Endothelial cell of umbilical vein (primary cell): Measurements from ENCODE around the gene SPA17. TPM values are rescaled to one million over a fixed set of nuclear protein-coding genes. Genes with fewer than 3 reads are reported as not detected.

Experiments
- BruUV-seq: library from RNA; stranded (reverse); fragments of 400-500 nt; replicated peaks from 2 replicates; lab custom pipeline; 2021; lab: Mats Ljungman, UMichigan
- CTCF ChIA-PET: fragments of 300-600, 350-600 bp; sonication (Branson Sonifier 250); formaldehyde crosslinking; loops from one replicate; lab custom pipeline; 2021; ENCODE audit warnings: antibody characterized with exemption, inconsistent platforms; lab: Charles Lee
- POLR2A ChIA-PET: fragments of 300-600, 350-600 bp; sonication (Branson Sonifier 250); formaldehyde crosslinking; loops from one replicate; lab custom pipeline; 2021; ENCODE audit warnings: antibody characterized with exemption, inconsistent platforms; lab: Charles Lee
- DNase-seq: peaks from one replicate; pipeline ENCODE4 v3.0.0-alpha.2; 2011; ENCODE audit warnings: low read depth, low spot score
- FAIRE-seq: peaks from 2 replicates; lab custom pipeline; 2011; peaks lifted over from hg19 to GRCh38; lab: Jason Lieb, UNC
- H2AFZ ChIP-seq: 2 replicates; pipeline ENCODE4 v1.6.0; 2012; ENCODE audit warnings: low read depth, low read length, control low read depth, inconsistent platforms
- H3K27ac ChIP-seq: 2 replicates; pipeline ENCODE4 v1.5.1; 2011; ENCODE audit warnings: low read depth, mild to moderate bottlenecking, control low read depth, low read length, moderate library complexity; ENCODE audit not compliant: insufficient read depth
- H3K27me3 ChIP-seq, 2 experiments: 2 replicates each; pipeline versions ENCODE4 v1.6.0 to v1.6.1; 2011; ENCODE audit warnings: low read length in 2 of 2, mixed read lengths in 1 of 2; ENCODE audit not compliant: control insufficient read depth in 2 of 2, insufficient read depth in 2 of 2
- H3K36me3 ChIP-seq, 2 experiments: 2 replicates in 1 of 2; 3 replicates in 1 of 2; pipeline ENCODE4 v1.5.1; 2011; ENCODE audit warnings: low read length in 2 of 2, mild to moderate bottlenecking in 1 of 2, moderate library complexity in 1 of 2; ENCODE audit not compliant: control insufficient read depth in 2 of 2, insufficient read depth in 2 of 2; ENCODE audit errors: extremely low read depth in 1 of 2
- H3K4me1 ChIP-seq: 3 replicates; pipeline ENCODE4 v1.5.1; 2011; ENCODE audit warnings: mild to moderate bottlenecking, low read length; ENCODE audit not compliant: control insufficient read depth, insufficient read depth; ENCODE audit errors: extremely low read depth
- H3K4me2 ChIP-seq: 2 replicates; pipeline ENCODE4 v1.6.1; 2011; ENCODE audit warnings: low read length, control low read depth, mixed read lengths; ENCODE audit not compliant: insufficient read depth
- H3K4me3 ChIP-seq, 3 experiments: fragments of 200-600 bp in 1 of 3; sonication (generic), shearing (Covaris generic) in 1 of 3; replicated peaks in 1 of 3; 2 replicates each; pipeline ENCODE4 v1.5.1; 2011 to 2016; ENCODE audit warnings: control low read depth in 3 of 3, low read length in 3 of 3, mild to moderate bottlenecking in 2 of 3, inconsistent platforms in 1 of 3, low read depth in 1 of 3, moderate library complexity in 1 of 3; ENCODE audit not compliant: insufficient read depth in 1 of 3
- H3K79me2 ChIP-seq: 2 replicates; pipeline ENCODE4 v1.6.0; 2012; ENCODE audit warnings: low read length, inconsistent platforms; ENCODE audit not compliant: control insufficient read depth, insufficient read depth
- H3K9ac ChIP-seq: replicated peaks from 2 replicates; pipeline ENCODE3; 2011; ENCODE audit warnings: low read length, control low read depth; ENCODE audit not compliant: insufficient read depth; ENCODE audit errors: extremely low read depth
- H3K9me1 ChIP-seq: replicated peaks from 3 replicates; pipeline ENCODE4 v1.6.0; 2011; ENCODE audit warnings: mild to moderate bottlenecking, low read length; ENCODE audit not compliant: control insufficient read depth, insufficient read depth; ENCODE audit errors: extremely low read depth
- H3K9me3 ChIP-seq: replicated peaks from 2 replicates; pipeline ENCODE4 v1.5.1; 2012; ENCODE audit warnings: low read length, inconsistent platforms; ENCODE audit not compliant: control insufficient read depth, insufficient read depth
- H4K20me1 ChIP-seq: replicated peaks from 2 replicates; pipeline ENCODE3; 2011; ENCODE audit warnings: mild to moderate bottlenecking, low read length; ENCODE audit not compliant: control insufficient read depth, insufficient read depth; ENCODE audit errors: extremely low read depth
- EZH2 ChIP-seq: IDR thresholded peaks from 2 replicates; pipeline ENCODE4 v1.6.1; 2012; ENCODE audit warnings: borderline replicate concordance, low read depth, mild to moderate bottlenecking, moderate library complexity, low read length, inconsistent platforms; ENCODE audit not compliant: severe bottlenecking
- FOS ChIP-seq: IDR thresholded peaks from 2 replicates; pipeline ENCODE4 v1.6.1; 2011; ENCODE audit warnings: mild to moderate bottlenecking, low read length, moderate library complexity, borderline replicate concordance; ENCODE audit not compliant: insufficient read depth
- GATA2 ChIP-seq: IDR thresholded peaks from 2 replicates; pipeline ENCODE4 v1.7.0; 2011; ENCODE audit warnings: low read depth, mild to moderate bottlenecking, moderate library complexity, mixed read lengths, low read length; ENCODE audit not compliant: insufficient read length, insufficient read depth
- JUN ChIP-seq: IDR thresholded peaks from 2 replicates; pipeline ENCODE4 v1.6.1; 2011; ENCODE audit warnings: borderline replicate concordance, low read depth; ENCODE audit not compliant: insufficient read length, insufficient read depth
- MYC ChIP-seq: IDR thresholded peaks from one replicate; pipeline ENCODE4 v1.6.1; 2011; ENCODE audit warnings: mild to moderate bottlenecking, low read depth, low read length
- POLR2A ChIP-seq: IDR thresholded peaks from 2 replicates; pipeline ENCODE4 v1.6.1; 2012; ENCODE audit warnings: low read depth, mild to moderate bottlenecking, control low read depth, low read length
- POLR2AphosphoS5 ChIP-seq: IDR thresholded peaks from 2 replicates; pipeline ENCODE4 v1.6.1; 2012; ENCODE audit warnings: low read depth, mild to moderate bottlenecking, control low read depth, low read length, moderate library complexity; ENCODE audit not compliant: insufficient read depth
- dilution Hi-C: fragments of 300-500 bp; cut with MboI; formaldehyde crosslinking; loops from one replicate; pipeline ENCODE4 v1.15.0; 2019; ENCODE audit warnings: low sequenced_read_pairs; ENCODE audit not compliant: extremely low pct_ligation_motif_present
- intact Hi-C: fragments of 100-400 bp; cut with micrococcal nuclease; formaldehyde crosslinking; loops from one replicate; pipeline ENCODE4 v1.10.0; 2022
- polyA plus RNA-seq, 4 experiments: library from polyadenylated mRNA; depleted of rRNA in 3 of 4; stranded (reverse) in 3 of 4; unstranded in 1 of 4; fragments of >200 nt; gene quantifications; 2 replicates each; pipeline versions ENCODE4 v1.2.1 to v1.2.3, GENCODE V29; 2011 to 2012; ENCODE audit warnings: missing spikeins in 1 of 4
- total RNA-seq: library from RNA; stranded (reverse); gene quantifications from 2 replicates; pipeline ENCODE4 v1.2.3, GENCODE V29; 2021
- TF ChIP-seq, protein P1 (sequence below): IDR thresholded peaks from 2 replicates; pipeline ENCODE4 v1.6.1; 2011; ENCODE audit not compliant: insufficient read depth, insufficient read length
- TF ChIP-seq, protein P2 (sequence below), 2 donors: IDR thresholded peaks; 1 replicate in 1 of 2; 2 replicates in 1 of 2; pipeline ENCODE4 v1.5.1; 2011; ENCODE audit warnings: low read length in 2 of 2, mild to moderate bottlenecking in 2 of 2, moderate library complexity in 2 of 2, control low read depth in 1 of 2, inconsistent platforms in 1 of 2, low read depth in 1 of 2; ENCODE audit not compliant: insufficient read depth in 1 of 2; ENCODE audit errors: extremely low read depth in 1 of 2

The SPA17 gene
- total and polyA plus RNA-seq, 2 donors (not counting 3 experiments of a cell fraction or from before 2014, with no cell fraction given), result 3.9 to 4.7 TPM

DNA sequence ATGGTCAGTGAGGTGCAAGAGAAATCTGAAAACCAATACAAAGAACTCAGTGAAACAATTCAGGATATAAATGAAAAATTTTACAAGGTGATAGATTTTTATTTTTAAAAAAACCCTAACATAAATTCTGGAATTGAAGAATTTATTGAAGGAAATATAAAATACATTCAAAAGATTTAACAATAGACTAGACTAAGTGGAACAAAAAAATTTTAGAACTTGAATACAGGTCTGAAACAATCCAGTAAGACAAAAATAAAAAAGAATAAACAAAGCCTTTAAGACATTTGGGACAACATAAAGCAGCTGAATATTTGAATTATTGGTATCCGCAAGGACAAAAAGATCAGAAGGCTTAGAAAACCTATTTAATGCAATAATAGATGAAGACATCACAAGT lies 8.7 kb downstream of the SPA17 start:
- DNase-seq, result no peak
- no peaks in the 10 kb centered on the region for H3K9me1 ChIP-seq
- dilution Hi-C loops, result no loop called here
- no peaks in the 10 kb centered on the region for H3K9me3 ChIP-seq
- intact Hi-C loops, result no loop called here
- H3K27me3 ChIP-seq, result no peaks in the 10 kb centered on the region
- no peaks in the 10 kb centered on the region for H4K20me1 ChIP-seq
- no peak overlapping the region for H3K9ac ChIP-seq
- no peak for FAIRE-seq
- no peak overlapping the region for H2AFZ ChIP-seq
- no peak overlapping the region for H3K27ac ChIP-seq
- no peaks in the 10 kb centered on the region for H3K36me3 ChIP-seq
- no peak overlapping the region for H3K4me2 ChIP-seq
- ChIA-PET CTCF (no interaction called here), POLR2A (no interaction called here)
- no TSS peak for BruUV-seq
- no peaks in the 10 kb centered on the region for H3K79me2 ChIP-seq
- no peak overlapping the region for H3K4me3 ChIP-seq
- TF ChIP-seq POLR2AphosphoS5 (no peak), GATA2 (no peak), JUN (no peak), MYC (no peak), POLR2A (no peak)
- TF ChIP-seq, protein P1, sequence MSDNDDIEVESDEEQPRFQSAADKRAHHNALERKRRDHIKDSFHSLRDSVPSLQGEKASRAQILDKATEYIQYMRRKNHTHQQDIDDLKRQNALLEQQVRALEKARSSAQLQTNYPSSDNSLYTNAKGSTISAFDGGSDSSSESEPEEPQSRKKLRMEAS, result no peak
- H3K4me1 ChIP-seq, result no peaks in the 10 kb centered on the region

DNA sequence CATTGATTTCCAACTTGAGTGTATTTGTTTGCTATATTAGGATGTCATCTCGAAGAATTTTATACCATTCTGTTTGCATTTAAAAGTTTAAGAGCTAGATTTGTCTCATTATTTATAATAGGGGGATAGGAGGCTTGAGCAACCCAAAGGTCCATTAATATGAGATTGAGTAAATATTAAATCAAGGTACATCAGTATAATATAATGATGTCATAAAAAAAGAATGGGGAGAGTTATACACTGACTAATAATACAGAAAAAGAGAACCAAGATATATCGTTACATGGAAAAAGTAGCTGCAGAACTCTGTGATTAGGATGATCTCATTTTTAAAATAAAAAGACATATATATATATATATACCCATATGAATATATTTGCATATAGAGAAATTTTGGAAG lies 19.4 kb downstream of the SPA17 start:
- FAIRE-seq (no peak), DNase-seq (no peak)
- H3K9ac ChIP-seq, result no peak overlapping the region
- H3K4me2 ChIP-seq, result no peak overlapping the region
- H3K27me3 ChIP-seq, result no peaks in the 10 kb centered on the region
- POLR2A ChIA-PET, result no interaction called here
- H3K4me3 ChIP-seq, result no peak overlapping the region
- H3K9me3 ChIP-seq, result no peaks in the 10 kb centered on the region
- no peaks in the 10 kb centered on the region for H3K4me1 ChIP-seq
- H3K36me3 ChIP-seq, result no peaks in the 10 kb centered on the region
- CTCF ChIA-PET, result no interaction called here
- intact Hi-C loops (no loop called here), dilution Hi-C loops (no loop called here)
- H3K79me2 ChIP-seq, result no peaks in the 10 kb centered on the region
- no TSS peak for BruUV-seq
- no peaks in the 10 kb centered on the region for H3K9me1 ChIP-seq
- no peaks in the 10 kb centered on the region for H4K20me1 ChIP-seq
- H2AFZ ChIP-seq, result no peak overlapping the region
- TF ChIP-seq, protein P2, sequence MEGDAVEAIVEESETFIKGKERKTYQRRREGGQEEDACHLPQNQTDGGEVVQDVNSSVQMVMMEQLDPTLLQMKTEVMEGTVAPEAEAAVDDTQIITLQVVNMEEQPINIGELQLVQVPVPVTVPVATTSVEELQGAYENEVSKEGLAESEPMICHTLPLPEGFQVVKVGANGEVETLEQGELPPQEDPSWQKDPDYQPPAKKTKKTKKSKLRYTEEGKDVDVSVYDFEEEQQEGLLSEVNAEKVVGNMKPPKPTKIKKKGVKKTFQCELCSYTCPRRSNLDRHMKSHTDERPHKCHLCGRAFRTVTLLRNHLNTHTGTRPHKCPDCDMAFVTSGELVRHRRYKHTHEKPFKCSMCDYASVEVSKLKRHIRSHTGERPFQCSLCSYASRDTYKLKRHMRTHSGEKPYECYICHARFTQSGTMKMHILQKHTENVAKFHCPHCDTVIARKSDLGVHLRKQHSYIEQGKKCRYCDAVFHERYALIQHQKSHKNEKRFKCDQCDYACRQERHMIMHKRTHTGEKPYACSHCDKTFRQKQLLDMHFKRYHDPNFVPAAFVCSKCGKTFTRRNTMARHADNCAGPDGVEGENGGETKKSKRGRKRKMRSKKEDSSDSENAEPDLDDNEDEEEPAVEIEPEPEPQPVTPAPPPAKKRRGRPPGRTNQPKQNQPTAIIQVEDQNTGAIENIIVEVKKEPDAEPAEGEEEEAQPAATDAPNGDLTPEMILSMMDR (IDR thresholded peaks at IDR 0.05; ENCODE audit: extremely low read depth in 1 of 2, insufficient read depth in 1 of 2, low read depth in 1 of 2, low read length in 2 of 2), result no peak
- TF ChIP-seq GATA2 (no peak), JUN (no peak), POLR2AphosphoS5 (no peak), FOS (no peak), POLR2A (no peak), EZH2 (no peak), MYC (no peak)
- TF ChIP-seq, protein P1, result no peak
- no peak overlapping the region for H3K27ac ChIP-seq
